GM19328 (cell line): ENCODE measurements around the gene LCN6.

Experiments
- ATAC-seq: cut with Tn5 transposase; IDR thresholded peaks from one replicate; pipeline ENCODE4 v1.9.1; 2021; ENCODE audit warnings: mild to moderate bottlenecking, moderate library complexity; ENCODE audit not compliant: unreplicated experiment

Gene LCN6

DNA sequence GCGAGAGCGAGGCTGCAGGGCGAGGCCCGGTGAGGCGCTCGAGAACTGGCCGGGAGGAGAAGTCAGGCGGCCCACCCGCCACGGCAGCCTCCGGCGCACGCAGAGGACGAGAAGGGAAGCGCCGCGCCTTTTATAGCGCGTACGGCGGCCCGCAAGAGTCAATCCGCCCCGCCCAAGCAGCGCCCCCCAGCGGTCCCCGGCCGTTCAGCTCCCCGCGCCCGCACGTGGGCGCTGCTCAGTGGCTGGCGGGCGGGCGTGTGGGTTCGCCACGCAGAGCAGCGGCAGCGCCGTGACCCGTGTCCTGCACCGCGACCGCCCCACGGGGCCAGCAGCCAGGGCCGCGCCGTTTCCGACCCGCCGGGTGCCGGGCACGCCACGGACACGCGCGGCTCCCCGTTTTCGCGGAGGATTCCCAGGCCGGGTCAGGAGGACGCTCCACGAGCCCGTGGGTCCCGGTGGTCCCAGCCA, 20.2 kb downstream of the LCN6 start:
- ATAC-seq: peak; percentile 51

GRCh38 chr9:136726631-136727191, 21.6 kb downstream of the LCN6 start:
- ATAC-seq: no peak

DNA sequence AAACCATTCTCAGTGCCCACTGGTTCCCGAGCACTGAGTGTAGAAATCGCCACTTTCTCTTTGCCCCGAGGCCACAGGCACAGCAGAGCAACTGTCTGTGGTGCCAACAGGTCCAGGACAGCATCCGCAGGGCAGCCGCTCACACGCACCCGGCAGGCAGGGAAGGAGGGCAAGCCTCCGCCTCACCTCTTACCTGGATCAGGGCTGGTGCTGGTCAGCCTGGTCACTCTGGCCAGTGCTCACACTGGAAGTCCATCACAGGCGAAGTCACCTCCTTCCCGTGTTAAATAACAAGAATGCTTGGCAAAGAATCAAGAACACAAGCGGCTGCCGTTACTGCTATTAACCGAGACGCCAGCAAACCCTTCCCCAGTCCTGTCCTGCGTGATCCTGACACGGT, 22.2 kb downstream of the LCN6 start:
- ATAC-seq: no peak

DNA sequence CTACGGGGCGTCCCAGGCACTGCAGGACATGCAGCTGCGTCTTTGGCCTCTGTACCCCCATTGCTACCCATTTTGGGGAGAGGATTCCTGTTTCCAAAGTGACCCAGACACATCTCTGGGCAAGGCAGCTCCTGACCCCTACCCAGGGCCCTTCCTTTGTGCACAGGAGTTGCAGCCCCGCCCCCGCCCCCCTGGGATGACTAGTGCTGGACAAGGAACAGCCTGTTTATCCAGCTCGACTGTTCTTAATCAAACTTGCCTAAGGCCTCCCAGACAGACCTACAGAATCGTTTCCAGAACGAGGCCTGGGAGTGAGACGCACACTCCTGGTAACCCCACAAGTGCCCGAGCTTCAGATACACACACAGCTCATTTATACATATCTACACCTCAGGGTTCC, 22.7 kb downstream of the LCN6 start:
- ATAC-seq: no peak

DNA sequence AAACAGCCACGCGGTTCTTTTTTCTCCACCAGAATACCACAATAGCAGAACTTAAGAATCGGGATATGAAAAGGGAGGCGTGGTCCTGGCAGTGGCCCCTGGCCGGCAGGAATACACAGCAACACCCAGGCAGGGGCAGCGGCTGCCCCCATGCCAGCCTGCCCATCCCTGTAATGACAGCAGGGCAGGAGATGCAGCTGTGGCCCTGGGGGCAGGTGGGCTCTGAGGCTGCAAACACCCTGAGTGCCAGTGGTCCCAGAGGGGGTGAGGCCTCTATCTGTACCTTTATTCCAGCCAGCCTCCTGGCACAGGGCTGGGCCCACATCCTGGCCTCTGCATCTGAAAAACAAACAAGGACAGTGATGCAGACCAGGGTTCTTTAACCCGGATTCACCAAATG, 23.6 kb downstream of the LCN6 start:
- no peak for ATAC-seq

DNA sequence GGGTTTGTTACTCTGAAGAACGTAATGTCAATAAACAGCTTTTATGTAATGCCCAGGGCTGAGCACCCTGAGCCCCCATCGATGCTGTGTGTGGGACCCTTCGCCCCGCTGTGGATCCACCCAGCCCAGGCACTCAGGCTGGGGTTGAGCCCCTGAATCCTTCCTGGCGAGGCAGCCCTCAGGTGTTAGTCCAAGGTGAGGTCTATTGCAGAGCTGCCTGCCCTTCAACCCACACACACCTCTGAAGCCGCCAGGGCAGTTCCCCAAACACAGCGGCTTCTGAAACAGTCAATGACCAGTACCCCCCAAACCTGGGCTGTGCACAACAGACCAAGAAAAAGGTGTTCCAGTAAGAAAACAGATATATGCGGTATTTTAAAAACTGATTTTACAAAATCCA, 24.3 kb downstream of the LCN6 start:
- no peak for ATAC-seq

DNA sequence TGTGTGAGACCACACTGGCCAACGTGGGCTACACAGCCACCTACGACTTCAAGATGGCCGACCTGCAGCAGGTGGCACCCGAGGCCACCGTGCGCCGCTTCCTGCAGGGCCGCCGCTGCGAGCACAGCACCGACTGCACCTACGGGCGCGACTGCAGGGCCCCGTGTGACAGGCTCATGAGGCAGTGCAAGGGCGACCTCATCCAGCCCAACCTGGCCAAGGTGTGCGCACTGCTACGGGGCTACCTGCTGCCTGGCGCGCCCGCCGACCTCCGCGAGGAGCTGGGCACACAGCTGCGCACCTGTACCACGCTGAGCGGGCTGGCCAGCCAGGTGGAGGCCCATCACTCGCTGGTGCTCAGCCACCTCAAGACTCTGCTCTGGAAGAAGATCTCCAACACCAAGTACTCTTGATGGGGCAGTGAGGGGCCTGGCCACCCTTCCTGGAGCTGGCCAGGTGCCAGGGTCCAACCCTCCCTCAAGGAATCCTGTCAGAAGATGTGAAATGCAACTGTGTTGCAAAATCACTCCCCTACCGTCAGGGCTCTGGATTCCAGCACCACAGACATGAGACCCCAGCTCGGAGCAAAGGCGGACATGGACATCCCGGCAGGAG, 24.9 kb downstream of the LCN6 start:
- ATAC-seq: no peak

GRCh38 chr9:136722969-136723356, 25.4 kb downstream of the LCN6 start:
- no peak for ATAC-seq

GRCh38 chr9:136722093-136722968, 26.0 kb downstream of the LCN6 start:
- no peak for ATAC-seq

DNA sequence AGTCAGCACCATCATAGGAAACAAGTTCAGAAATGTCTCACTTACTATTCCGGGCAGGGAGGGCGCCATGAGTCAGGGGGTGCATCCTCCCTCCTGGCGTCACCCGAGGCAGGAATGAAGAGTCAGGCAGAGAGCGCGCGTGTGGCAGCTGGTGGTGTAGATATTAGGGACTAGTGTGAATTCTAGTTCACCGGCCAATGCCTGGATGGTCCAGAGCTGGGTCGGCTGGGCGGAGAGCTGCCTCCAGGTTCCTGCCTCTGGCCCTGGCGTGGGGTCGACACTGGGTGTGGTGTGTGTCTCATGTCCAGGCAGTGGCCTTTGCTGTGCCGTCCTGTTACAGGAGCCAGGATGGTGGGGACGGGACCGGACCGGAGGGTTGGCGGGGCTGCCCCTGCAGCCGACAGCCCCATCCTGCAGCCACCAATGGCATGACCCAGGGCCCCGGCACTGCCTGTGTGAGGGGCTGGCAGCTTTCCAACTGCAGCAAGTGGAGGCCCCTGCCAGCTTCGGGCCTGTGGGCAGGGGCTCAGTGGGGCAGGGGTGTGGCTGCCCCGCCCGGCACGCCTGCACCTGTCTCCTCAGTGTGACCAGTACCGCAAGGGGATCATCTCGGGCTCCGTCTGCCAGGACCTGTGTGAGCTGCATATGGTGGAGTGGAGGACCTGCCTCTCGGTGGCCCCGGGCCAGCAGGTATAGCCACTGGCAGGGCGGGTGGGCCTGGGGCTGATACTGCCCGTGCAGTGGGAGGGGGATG, 26.8 kb downstream of the LCN6 start:
- no peak for ATAC-seq

DNA sequence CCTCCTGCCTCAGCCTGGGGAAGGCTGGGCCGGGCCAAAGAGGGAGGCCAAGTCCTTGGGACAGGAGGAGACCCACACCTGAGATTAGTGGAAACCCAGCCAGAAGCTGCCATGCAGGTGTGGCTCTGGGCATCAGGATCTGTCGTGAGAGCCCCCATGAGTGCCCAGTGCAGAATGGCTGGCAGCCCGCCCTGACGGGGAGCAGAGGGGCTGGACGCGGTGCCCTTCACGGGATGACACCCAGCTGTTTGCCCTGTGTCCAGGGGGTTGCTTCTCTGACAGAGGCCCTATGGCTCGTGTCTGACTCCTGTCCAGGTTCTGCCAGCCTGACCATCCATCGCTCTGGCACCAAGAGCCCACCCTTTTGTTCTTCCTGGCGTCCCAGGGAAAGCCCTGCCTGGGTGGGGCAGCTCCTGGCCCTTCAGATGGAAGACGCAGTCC, 27.4 kb downstream of the LCN6 start:
- ATAC-seq: no peak

DNA sequence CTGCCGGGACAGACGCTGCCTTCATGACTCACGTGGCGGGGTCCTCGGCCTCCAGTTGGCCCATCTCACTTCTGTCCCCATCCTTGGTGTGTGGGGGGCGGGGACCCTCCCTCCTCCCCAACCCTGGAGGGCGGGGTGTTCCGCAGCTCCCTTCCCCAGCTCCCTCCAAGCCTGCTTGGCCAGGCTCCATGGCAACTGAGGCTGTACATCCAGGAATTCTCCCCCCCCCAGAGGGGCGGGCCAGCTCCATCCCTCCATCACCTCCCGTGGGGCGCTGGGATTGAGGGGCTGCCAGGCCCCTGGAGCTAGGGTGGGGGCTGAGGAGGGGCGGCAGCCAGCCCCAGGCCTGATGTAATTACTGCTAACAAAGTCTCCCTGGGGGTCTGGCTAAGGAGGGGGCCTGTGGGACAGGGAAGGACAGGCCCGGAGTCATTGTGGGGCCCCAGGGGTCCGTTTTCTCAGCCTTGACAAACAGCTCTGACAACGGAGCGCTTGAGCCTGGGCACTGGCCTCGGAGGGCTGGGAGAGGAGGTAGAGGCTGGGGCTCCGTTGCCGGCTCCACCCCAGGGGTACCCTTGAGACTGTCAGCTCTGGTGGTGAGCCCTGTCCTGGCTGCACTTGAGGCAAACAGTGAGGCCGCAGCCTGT, 28.0 kb downstream of the LCN6 start:
- ATAC-seq: no peak

GRCh38 chr9:136719195-136719880, 29.0 kb downstream of the LCN6 start:
- no peak for ATAC-seq

- no peak for ATAC-seq
These were observed 29.8 kb downstream of the LCN6 start for GRCh38 chr9:136718345-136719194.

DNA sequence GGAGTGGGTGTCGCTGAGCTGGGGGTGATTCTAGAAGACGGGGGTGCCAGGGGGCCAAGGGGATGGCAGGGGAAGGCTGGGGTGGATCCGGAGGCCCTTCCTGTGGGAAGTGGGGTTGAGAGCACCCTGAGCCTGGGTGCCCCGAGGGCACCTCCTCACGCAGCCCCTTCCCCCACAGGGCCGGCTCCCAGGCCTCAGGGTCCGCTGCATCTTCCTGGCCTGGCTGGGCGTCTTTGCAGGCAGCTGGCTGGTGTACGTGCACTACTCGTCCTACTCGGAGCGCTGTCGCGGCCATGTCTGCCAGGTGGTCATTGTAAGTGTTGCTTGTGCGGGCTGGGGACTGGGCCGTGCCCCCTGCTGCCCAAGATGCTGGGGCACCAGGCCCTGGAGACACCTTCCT, 30.9 kb downstream of the LCN6 start:
- ATAC-seq: no peak

DNA sequence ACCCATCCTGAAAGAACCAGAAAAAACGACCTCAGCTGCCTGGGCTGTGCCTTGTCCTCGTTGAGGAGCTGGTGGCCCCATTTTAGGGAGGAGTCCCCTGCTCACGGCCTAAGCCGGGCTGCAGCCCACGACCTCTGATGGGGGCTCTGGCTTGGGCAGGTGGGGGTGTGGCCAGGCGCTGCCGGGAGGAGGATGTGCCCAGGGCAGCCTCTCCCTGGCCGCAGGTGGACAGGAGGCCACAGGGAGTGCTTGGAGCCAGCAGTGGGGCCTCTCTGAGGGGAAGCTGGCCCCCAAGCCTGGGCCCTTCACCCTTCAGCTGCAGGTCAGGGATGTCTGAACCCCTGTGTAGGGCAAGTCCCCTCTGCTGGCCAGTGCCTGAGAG, 33.4 kb downstream of the LCN6 start:
- no peak for ATAC-seq

DNA sequence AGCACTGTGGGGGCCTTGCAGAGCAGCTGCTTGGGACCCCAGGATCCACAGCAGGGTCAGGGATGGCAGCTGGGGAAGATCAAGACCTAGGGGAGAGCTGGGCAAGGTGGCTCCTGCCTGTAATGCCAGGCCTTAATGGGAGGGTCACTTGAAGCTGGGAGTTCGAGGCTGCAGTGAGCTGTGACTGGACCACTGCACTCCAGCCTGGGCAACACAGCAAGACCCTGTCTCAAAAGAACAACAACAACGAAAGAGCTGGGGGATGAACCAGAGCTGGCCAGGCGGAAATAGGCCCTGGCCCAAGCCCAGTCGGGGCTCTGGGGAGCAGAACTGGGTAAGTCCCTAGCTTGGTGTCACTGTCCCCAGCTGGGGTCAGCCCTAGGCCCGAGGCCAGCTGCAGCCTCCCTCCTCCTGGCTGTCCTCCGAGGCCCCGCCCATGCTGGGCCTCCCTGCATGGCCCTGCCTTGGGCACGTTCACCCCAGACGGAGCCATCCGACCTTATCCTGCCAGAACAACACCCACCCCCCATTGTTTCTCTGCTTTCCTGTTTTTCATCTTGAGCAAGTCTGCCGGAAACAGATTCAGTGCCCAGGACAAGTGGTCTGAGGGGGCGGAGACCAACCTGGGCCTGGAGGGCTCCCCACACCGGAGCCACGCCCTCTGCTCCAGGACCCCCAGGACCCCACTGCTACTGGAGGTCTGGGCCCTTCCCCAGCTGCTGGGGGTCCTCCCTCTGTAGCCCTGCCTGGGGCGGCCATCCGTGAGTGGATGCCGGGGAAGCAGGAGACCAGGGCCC, 34.0 kb downstream of the LCN6 start:
- no peak for ATAC-seq

DNA sequence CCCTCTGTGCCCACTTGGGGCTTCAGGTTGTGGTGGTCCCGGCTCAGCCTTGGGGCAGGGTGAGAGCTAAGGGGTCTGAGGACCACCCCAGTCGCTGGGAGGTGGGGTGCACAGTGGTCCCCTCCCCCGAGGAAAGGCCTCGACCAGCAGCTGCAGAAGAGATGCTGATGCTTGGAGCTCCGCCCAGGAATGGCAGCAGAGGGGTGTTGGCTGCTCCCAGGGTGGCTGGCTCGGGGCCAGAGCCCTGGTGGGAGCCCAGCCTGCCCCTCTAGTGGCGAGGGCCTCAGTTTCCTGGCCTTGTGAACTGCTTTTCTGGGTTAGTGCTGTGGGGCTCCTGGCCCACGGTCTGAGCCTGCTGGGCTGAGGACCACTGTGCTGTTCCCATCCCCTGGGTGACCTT, 34.8 kb downstream of the LCN6 start:
- no peak for ATAC-seq
